GM23338 (cell line): ENCODE data around the gene SPATA13. TPM values are rescaled to one million over a fixed set of nuclear protein-coding genes. Genes with fewer than 3 reads are reported as not detected.

Source experiments
- ATAC-seq: fragments of 200-7000 bp; cut with Tn5 transposase; 3 replicates; pipeline ENCODE4 v1.9.1; 2020
- DNase-seq: peaks from one replicate; pipeline ENCODE4 v3.0.0-alpha.2; 2015; ENCODE audit warnings: low spot score
- H2AFZ ChIP-seq: fragments of 200-600 bp; sonication (generic); 2 replicates; pipeline ENCODE4 v1.8.0; 2016; ENCODE audit warnings: antibody characterized with exemption, mild to moderate bottlenecking, moderate library complexity
- H3F3A ChIP-seq: fragments of 200-600 bp; sonication (generic); replicated peaks from 2 replicates; pipeline ENCODE4 v1.8.0; 2017; ENCODE audit warnings: antibody characterized with exemption, mixed run types, low read depth
- H3K27ac ChIP-seq: fragments of 200-600 bp; sonication (generic); 2 replicates; pipeline ENCODE4 v1.6.1; 2016; ENCODE audit warnings: low read depth
- H3K27me3 ChIP-seq: fragments of 200-600 bp; sonication (generic); 2 replicates; pipeline ENCODE4 v1.8.0; 2016; ENCODE audit warnings: mild to moderate bottlenecking, mixed run types, moderate library complexity; ENCODE audit not compliant: insufficient read depth
- H3K36me3 ChIP-seq: fragments of 200-600 bp; sonication (generic); 2 replicates; pipeline ENCODE4 v1.8.0; 2016; ENCODE audit warnings: mild to moderate bottlenecking; ENCODE audit not compliant: insufficient read depth
- H3K4me1 ChIP-seq: fragments of 200-600 bp; sonication (generic); 2 replicates; pipeline ENCODE4 v1.8.0; 2016; ENCODE audit warnings: mild to moderate bottlenecking, moderate library complexity; ENCODE audit not compliant: insufficient read depth
- H3K4me2 ChIP-seq: fragments of 200-600 bp; sonication (generic); 2 replicates; pipeline ENCODE4 v1.7.1; 2017; ENCODE audit warnings: mixed run types
- H3K4me3 ChIP-seq: fragments of 200-600 bp; sonication (generic); 2 replicates; pipeline ENCODE4 v1.6.1; 2016; ENCODE audit warnings: mixed run types
- H3K79me2 ChIP-seq: fragments of 200-600 bp; sonication (generic); replicated peaks from 2 replicates; pipeline ENCODE4 v1.8.0; 2017; ENCODE audit warnings: mild to moderate bottlenecking; ENCODE audit not compliant: insufficient read depth
- H3K9me2 ChIP-seq: fragments of 200-600 bp; sonication (generic); 2 replicates; pipeline ENCODE4 v1.8.0; 2017; ENCODE audit not compliant: insufficient read depth
- H4K20me1 ChIP-seq: fragments of 200-600 bp; sonication (generic); replicated peaks from 2 replicates; pipeline ENCODE4 v1.8.0; 2017; ENCODE audit warnings: mild to moderate bottlenecking; ENCODE audit not compliant: insufficient read depth
- H3K27ac Mint-ChIP-seq: 2 replicates; pipeline ENCODE4 v1.8.0; 2020; ENCODE audit warnings: inconsistent platforms, mild to moderate bottlenecking, moderate library complexity, mixed read lengths
- H3K27me3 Mint-ChIP-seq: 3 replicates; pipeline ENCODE4 v1.8.0; 2022; ENCODE audit warnings: low read depth, mild to moderate bottlenecking, moderate library complexity, mixed read lengths, inconsistent platforms; ENCODE audit not compliant: insufficient read depth, poor library complexity
- H3K36me3 Mint-ChIP-seq: 3 replicates; pipeline ENCODE4 v1.8.0; 2021; ENCODE audit warnings: low read depth, mild to moderate bottlenecking, inconsistent platforms, moderate library complexity, mixed read lengths
- H3K4me1 Mint-ChIP-seq: 3 replicates; pipeline ENCODE4 v1.8.0; 2020; ENCODE audit warnings: mild to moderate bottlenecking, inconsistent platforms, mixed read lengths
- H3K4me3 Mint-ChIP-seq: 3 replicates; pipeline ENCODE4 v1.8.0; 2021; ENCODE audit warnings: moderate library complexity, mild to moderate bottlenecking, inconsistent platforms, mixed read lengths
- H3K9me3 Mint-ChIP-seq: 3 replicates; pipeline ENCODE4 v1.8.0; 2020; ENCODE audit warnings: moderate library complexity, mild to moderate bottlenecking, inconsistent platforms, mixed read lengths
- CREB1 ChIP-seq: fragments of 250-450 bp; sonication (Bioruptor Pico); IDR thresholded peaks from 2 replicates; pipeline ENCODE4 v1.5.0; 2020; ENCODE audit warnings: low read depth, mild to moderate bottlenecking, moderate library complexity
- CTCF ChIP-seq, 2 experiments: fragments of 200-600 bp in 1 of 2; sonication (generic) in 1 of 2; conservative IDR thresholded peaks; 2 replicates each; pipeline versions ENCODE4 v1.5.1 to v1.6.1; 2016 to 2017; ENCODE audit warnings: antibody characterized with exemption in 2 of 2, low read depth in 2 of 2, mild to moderate bottlenecking in 2 of 2, moderate library complexity in 1 of 2
- EZH2 ChIP-seq: fragments of 200-600 bp; sonication (generic); IDR thresholded peaks from one replicate; pipeline ENCODE4 v1.8.0; 2017; ENCODE audit warnings: antibody characterized with exemption, mild to moderate bottlenecking, low read depth; ENCODE audit not compliant: unreplicated experiment
- EZH2phosphoT487 ChIP-seq: fragments of 200-600 bp; sonication (generic); IDR thresholded peaks from one replicate; pipeline ENCODE4 v1.8.1; 2018; ENCODE audit warnings: antibody characterized with exemption; ENCODE audit not compliant: unreplicated experiment
- JUNB ChIP-seq: IDR thresholded peaks from one replicate; pipeline ENCODE4 v1.6.1; 2016; ENCODE audit warnings: antibody characterized with exemption; ENCODE audit not compliant: unreplicated experiment
- NANOG ChIP-seq: IDR thresholded peaks from 2 replicates; pipeline ENCODE4 v1.6.1; 2016; ENCODE audit warnings: antibody characterized with exemption, borderline replicate concordance
- POLR2AphosphoS5 ChIP-seq: IDR thresholded peaks from 2 replicates; pipeline ENCODE4 v1.6.1; 2016; ENCODE audit warnings: antibody characterized with exemption, low read depth
- REST ChIP-seq: IDR thresholded peaks from one replicate; pipeline ENCODE4 v1.6.1; 2018; ENCODE audit warnings: antibody characterized with exemption; ENCODE audit not compliant: unreplicated experiment
- STAT1 ChIP-seq: IDR thresholded peaks from one replicate; pipeline ENCODE4 v1.6.1; 2016; ENCODE audit warnings: antibody characterized with exemption; ENCODE audit not compliant: unreplicated experiment
- ZNF114 ChIP-seq: fragments of 250-450 bp; sonication (Bioruptor Pico); IDR thresholded peaks from 2 replicates; pipeline ENCODE4 v1.5.0; 2020; ENCODE audit warnings: mild to moderate bottlenecking, moderate library complexity
- ZNF331 ChIP-seq: fragments of 250-450 bp; sonication (Bioruptor Pico); IDR thresholded peaks from 2 replicates; pipeline ENCODE4 v1.5.0; 2020; ENCODE audit warnings: low read depth, mild to moderate bottlenecking, moderate library complexity
- ZNF462 ChIP-seq: fragments of 250-450 bp; sonication (Bioruptor Pico); IDR thresholded peaks from 2 replicates; pipeline ENCODE4 v1.5.0; 2020; ENCODE audit warnings: mild to moderate bottlenecking, moderate library complexity
- polyA plus RNA-seq: library from polyadenylated mRNA; unstranded; fragments of >200 nt; fragmentation: Nextera tagmentation; extraction: Ambion mirVana; gene quantifications from 2 replicates; pipeline ENCODE4 v1.2.1, GENCODE V29; 2016
- total RNA-seq: library from RNA; depleted of rRNA; stranded (reverse); fragments of >200 nt; shearing (Covaris generic); gene quantifications from 2 replicates; pipeline ENCODE4 v1.2.3, GENCODE V29; 2014
- TF ChIP-seq, protein P1 (sequence below): IDR thresholded peaks from 2 replicates; pipeline ENCODE4 v1.6.1; 2016; ENCODE audit warnings: antibody characterized with exemption

The SPATA13 gene
- total and polyA plus RNA-seq, 2 experiments from 2014 or later = 11.9 to 45.7 TPM

- no peak overlapping the region for H3K4me3 Mint-ChIP-seq
- Histone ChIP-seq H2AFZ (no peak overlapping the region), H3K79me2 (no peaks in the 10 kb centered on the region), H3K9me2 (no peaks in the 10 kb centered on the region), H3K27me3 (no peaks in the 10 kb centered on the region), H3K27ac (no peak overlapping the region), H3K4me1 (no peaks in the 10 kb centered on the region), H3K4me2 (no peak overlapping the region), H3F3A (no peaks in the 10 kb centered on the region), H3K4me3 (no peak overlapping the region), H3K36me3 (peaks cover 13% of the 10 kb centered on the region), H4K20me1 (no peaks in the 10 kb centered on the region; the same call in 1 of the 2 replicates)
- peaks cover 57% of the 10 kb centered on the region for H3K36me3 Mint-ChIP-seq
- no peaks in the 10 kb centered on the region for H3K9me3 Mint-ChIP-seq
- no peak for ATAC-seq
- no peak for DNase-seq
- peaks cover 3% of the 10 kb centered on the region for H3K27me3 Mint-ChIP-seq
- H3K4me1 Mint-ChIP-seq = no peaks in the 10 kb centered on the region
- H3K27ac Mint-ChIP-seq = no peak overlapping the region
- TF ChIP-seq ZNF331 (CRISPR knock-in tag) = no peak
- no peak for TF ChIP-seq STAT1
- TF ChIP-seq, protein P1, sequence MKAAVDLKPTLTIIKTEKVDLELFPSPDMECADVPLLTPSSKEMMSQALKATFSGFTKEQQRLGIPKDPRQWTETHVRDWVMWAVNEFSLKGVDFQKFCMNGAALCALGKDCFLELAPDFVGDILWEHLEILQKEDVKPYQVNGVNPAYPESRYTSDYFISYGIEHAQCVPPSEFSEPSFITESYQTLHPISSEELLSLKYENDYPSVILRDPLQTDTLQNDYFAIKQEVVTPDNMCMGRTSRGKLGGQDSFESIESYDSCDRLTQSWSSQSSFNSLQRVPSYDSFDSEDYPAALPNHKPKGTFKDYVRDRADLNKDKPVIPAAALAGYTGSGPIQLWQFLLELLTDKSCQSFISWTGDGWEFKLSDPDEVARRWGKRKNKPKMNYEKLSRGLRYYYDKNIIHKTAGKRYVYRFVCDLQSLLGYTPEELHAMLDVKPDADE = no peak
- TF ChIP-seq CREB1 (CRISPR knock-in tag) = no peak
- TF ChIP-seq NANOG = no peak
- TF ChIP-seq ZNF114 (CRISPR knock-in tag) = no peak
- no peak for TF ChIP-seq REST
- TF ChIP-seq CTCF (conservative IDR thresholded peaks at IDR 0.05; ENCODE audit: low read depth in 2 of 2) = no peak
- no peak for TF ChIP-seq POLR2AphosphoS5
- no peak for TF ChIP-seq EZH2
- TF ChIP-seq ZNF462 = no peak
- TF ChIP-seq JUNB = no peak
- no peak for TF ChIP-seq EZH2phosphoT487
Measured at GRCh38 chr13:24293746-24294145, 133.2 kb downstream of the SPATA13 start.
